Hematopoietic multipotent progenitor cell treated with erythropoietin and hydrocortisone succinate and interleukin-3 and kit ligand, for 15 days (in vitro differentiated cells): Measurements from ENCODE around the gene CDH26.

ENCODE experiments used
- DNase-seq: peaks from one replicate; pipeline ENCODE4 v3.0.0-alpha.2; 2015; ENCODE audit warnings: low spot score

The CDH26 gene

DNA sequence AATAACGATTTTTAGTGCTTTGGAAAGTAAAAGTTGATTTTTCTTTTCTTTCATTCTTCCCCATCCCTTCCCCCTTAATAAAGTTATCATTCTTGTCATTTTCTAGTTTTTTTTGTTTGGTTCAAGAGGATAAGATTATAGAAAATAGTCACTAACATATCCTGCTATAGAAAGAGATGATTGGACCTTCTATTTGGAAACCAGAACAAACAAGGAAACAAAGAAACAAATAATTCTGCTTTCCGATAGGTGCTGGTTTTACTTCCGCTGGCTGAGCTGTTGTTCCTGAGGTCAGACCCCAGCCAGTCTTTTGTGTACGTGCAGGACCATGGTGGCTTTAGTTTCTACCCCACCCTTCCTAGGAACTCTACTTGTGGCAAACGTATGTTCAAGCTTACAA lies at the start of gene CDH26:
Gene CDH26 (plus strand): TSS at position 301 of the 400 bp plus-strand sequence. CDS start 304 bp downstream, outside the sequence.
- DNase-seq, result no peak

DNA sequence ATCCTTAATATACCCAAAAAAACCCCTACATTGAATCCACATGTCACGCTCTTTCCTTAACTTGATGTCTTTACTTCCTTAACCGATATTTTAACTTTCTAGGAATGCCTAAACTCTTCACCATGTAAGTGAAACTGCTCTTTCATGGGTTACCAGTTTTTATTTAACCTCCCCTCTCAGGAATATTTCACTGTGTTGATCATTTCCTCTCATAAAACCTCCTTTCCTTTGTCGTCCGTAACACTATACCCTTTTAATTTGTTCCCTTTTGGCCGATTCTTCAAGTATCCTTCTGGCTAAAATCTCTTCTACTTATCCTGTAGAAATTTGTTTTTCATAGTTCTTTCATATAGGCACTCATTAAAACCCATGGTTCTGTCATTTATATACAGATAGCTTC lies 49.4 kb upstream of the CDH26 start:
- DNase-seq, result no peak

DNA sequence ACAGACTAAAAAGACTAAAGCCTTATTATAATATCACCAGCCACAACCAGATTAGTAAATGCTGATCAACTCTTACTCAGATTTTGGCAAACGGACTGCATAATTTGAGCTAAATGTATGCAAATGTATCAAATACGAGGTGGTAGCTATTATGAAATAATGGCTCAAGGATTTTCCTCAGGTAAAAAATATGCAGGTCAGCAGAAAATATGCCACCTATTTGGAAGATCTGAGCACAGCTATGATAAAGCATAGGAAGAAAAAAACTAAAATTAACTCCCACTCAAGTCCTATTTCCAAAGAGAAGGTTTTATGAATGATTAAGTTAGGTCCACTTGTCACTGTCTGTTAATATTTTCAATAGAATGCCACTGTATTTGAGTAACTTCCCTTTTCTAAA lies 47.2 kb upstream of the CDH26 start:
- DNase-seq, result no peak

DNA sequence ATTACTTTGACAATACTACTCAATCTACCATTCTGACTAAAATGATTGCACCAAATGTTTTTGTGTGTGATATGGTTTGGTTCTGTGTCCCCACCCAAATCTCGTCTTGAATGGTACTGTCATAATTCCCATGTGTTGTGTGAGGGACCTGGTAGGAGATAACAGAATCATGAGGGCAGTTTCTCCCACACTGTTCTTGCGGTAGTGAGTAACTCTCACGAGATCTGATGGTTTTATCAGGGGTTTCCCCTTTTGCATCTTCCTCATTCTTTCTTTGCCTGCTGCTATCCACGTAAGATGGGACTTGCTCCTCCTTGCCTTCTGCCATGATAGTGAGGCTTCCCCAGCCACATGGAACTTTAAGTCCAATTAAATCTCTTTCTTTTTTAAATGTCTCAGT lies 45.6 kb upstream of the CDH26 start:
- DNase-seq, result no peak

DNA sequence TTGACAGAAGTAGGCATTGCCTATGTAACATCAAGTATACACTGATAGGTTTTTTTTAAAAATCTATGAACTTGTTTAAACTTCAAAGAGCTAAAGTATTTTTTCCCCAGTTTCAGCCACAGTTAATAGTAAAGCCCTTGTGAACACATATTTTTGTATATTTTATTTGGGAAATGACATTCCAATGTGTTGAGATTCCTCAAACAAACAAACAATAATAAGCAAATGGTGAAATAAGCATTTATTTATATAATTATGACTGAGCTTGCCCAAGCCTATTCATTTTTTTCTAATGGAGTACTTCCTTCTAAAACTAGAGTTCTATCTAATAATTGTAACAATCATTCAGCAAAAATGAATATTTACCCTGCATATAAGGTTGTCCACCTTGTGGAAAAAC lies 37.3 kb upstream of the CDH26 start:
- DNase-seq, result no peak

DNA sequence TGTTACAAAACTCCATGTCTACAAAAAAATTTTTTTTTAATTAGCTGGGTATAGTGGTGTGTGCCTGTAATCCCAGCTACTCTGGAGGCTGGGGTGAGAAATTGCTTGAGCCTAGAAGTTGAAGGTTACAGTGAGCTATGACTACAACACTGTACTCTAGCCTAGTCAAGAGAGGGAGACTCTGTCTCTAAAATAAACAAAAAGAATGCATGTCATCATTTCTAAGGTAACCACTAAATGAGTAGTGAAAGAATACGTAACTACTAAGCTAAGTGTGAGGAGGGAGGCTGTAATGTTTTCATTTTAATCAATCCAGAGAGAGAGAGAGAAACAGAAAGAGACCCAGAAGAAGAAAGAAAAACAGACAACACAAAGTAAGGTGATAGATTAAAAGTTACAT lies 34.7 kb upstream of the CDH26 start:
- no peak for DNase-seq

DNA sequence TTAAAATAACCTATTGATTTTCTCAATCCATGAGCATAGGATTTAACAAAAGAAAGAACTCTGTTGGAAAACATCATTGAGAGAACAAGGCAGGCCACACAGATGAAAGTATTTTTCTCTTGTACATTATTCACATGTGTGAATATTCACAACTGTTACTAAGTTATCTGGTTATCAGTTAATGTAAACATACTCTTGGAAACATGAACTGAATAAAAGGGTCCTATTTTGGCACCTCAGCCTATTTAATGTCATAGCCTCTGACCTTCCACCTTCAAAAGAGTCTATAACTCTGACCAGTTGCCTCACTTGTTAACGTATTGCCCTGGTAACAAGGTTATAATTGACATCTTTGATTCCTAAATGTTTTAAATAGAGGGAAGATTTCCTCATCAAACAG lies 32.9 kb upstream of the CDH26 start:
- no peak for DNase-seq

DNA sequence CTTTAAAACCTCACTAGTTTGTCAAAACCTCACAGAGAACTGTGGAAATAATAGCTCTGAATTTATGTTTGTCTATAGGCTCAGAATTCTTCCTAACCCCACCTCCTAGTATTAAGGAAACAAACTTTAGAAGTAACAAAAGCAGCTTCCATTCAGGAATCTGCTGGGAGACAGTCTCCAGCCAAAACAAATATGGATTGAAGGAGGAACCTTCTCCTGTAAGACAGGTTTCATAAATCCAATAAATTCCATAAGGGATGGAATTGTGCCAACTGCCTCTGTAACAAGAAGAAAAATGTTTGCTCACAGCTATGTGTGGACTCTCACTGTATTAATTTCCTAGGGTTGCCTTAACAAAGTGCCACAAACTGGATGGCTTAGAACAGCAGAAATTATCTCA lies 32.3 kb upstream of the CDH26 start:
- no peak for DNase-seq

DNA sequence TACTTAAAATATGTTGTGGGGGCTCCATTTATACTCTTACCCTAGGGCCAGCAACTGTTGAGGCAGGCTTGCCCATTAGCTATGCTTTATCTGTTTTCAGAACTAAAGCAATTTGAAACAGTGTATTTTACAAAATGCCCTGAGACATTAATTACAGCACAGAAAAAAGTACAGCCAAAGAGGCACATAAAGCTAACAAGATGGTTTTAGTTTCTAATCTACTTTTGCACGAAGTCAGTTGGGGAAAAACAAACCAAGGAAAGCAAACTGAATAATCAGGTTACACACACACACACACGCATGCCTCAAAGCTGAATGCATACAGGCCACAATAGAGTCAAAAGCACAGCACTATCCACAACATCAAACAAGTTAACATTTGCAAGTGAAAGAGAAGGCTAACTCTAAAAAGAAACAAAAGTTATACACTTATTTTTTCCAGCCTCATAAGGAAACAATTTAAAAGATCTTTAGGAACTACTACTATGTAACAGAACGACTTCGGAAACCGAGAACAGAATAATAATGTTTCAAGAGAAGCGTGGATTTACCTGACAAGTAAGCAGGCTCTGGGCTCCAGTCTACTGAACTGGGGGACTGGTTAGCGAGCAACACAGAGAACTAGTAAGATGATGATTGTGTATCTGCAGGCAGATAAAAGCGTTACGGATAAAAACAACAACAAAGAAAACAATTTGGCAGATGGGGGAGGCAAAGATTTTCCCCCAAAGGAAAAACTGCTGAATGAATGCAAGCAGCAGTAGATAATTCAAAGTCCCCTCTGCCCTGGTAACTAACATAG lies 26.5 kb upstream of the CDH26 start:
- no peak for DNase-seq

DNA sequence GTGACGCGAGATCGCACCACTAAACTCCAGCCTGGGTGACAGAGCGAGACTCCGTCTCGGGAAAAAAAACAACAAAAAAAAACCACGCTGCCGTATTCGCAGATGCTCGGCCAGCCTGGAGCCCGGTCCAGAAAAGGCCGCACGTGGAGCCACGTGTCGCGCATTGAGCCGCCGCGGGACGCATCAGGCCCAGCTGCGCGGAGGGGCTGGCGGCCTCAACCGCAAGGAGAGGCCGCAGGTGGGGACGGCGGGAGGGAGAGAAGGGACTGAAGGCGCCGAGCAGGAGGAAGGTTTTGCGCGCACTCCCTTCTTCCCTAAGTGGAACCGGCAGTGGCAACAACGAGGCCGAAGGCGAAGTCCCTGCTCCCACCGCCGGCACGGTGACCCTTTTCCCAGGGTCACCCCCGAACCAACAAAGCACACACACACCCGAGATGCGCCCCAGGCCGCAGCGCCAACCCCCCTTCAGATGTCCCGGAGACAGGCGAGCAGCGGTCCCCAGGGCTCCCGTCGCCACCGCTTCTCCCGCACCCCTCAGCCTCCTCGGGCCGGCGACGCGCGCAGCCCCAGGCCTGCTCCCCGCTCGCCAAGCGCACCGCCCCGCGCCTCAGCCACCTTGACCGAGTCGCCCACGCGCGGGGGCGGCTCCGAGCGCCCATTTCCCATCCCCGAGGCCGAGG lies 25.5 kb upstream of the CDH26 start:
- no peak for DNase-seq

DNA sequence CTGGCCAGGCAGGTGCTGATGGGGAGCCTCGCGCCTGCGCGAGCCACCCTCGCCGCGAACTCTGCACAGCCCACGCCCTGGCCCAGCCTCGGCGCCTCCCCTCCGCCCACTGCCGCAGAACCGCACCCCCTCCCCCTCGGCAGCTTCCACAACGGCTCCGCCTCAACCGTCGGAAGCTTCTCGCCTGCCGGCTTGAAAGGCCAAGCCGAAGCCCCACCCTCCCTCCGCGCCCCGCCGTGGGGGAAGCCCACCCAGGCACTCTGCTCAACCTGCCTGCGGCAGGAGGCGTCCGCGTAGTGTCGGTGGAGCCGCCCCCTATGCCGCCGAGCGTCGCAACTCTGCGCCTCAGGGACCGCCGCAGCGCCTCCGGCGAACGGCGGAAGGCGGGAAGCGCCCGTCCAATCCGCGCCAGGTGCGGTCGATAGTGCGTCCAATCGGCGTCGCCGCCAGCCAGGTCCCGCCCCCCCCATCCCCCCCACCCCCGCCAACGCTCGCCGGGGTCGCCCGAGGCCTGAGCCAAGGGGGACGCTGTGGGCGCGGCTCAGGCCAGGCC lies 24.9 kb upstream of the CDH26 start, which contains the start of gene SYCP2:
Gene SYCP2 (minus strand): TSS at position 342 of the 553 bp plus-strand sequence. CDS start 11,224 bp downstream, outside the sequence.
- DNase-seq, result peak; percentile 15

DNA sequence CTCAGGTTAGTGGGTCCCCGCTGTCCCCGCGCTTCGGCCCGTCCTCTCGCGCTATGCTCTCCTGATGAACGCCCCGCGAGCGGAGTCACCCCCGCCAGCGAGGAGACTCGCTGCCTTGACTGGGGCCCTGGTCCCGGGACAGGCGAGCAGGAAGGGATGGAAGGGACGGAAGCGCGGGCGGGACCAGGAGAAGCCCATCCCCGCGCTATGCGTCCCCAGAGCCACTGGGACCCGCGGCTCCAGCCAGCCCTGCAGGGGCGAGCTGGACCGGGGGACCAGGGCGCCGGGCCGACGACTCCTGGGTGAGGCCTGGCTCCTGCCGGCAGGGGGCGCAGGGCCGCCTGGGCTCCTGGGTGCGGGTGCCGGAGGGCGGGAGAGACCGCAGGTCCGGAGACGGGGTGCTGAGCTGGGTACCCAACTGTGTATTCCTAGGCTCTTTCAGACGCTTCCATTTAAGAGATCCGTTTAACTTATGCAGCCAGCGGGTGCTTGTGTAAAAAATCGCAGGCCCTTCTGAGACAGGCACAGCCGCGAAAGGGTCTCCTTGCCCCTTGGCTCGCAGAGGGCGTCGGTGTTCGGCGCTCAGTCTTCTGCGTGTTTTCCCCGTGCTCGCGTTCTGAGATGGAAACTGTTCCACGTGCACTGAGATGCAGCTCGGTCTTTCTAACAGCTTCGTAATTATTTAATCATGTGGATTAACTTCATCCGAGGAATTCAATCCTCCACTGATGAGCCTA lies 24.2 kb upstream of the CDH26 start:
- peak; percentile 68 for DNase-seq

DNA sequence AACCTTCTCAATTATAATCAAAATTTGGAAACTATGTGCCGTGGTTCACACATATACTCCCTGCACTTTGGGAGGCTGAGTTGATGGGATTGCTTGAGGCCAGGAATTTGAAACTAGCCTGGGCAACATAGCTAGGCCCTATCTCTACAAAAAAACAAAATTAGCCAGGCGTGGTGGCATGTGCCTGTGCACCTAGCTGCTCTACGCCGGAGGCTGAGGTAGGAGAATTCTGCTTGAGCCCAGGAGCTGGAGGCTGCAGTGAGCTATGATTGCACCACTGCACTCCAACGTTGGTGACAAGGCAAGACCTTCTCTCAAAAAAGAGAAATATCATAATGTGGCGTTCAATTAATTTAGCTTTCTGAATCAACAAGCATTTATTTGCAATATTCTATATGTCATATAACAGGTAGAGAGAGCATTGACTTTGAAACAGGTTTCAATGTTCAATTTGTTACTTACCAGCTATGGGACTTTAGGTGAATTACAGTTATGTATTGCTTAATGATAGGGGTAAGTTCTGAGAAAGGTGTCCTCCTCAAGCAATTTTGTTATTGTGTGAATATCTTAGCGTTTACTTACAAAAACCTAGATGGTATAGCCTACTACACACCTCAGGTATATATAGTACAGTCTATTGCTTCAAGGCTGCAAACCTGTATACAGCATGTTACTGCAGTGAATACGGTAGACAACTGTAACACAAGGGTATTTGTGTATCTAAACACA lies 22.6 kb upstream of the CDH26 start:
- DNase-seq, result no peak

DNA sequence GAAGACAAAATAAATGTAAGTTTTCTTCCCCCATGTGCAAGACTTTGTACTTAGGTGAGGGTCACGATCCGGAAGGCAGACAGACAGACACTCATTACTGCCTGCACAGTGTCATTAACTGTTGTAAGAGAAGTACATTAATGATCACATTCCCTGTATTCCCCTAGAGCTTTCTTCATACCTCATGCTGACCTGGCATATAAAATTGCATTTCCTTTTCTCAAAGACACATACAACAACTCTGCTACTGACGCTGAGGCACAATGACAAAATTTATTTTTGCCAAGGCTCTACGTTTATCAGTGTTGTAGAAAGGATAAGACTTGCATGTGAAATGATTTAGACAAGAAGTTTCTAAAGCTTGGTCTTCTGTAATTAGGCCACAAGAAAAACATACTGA lies 21.8 kb upstream of the CDH26 start:
- DNase-seq, result no peak

DNA sequence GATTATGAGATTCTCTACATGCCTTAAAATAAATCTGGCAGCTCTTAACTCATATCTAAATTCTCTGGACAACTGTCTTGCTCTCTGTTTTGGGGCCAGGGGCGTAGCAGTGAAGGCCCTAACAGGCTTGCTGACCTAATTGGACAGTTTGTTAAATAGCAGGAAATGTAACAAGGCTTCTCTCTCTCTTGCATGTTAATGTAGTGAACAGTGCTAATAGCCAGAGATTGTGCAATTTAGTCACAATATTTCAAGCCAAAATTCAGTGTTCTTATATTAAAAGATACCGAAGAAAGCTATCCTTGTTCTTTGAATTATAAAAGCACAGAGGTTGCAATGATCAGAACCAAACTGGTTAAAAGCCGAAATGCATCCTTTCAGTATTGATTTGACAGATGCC lies 21.1 kb upstream of the CDH26 start:
- DNase-seq, result no peak

DNA sequence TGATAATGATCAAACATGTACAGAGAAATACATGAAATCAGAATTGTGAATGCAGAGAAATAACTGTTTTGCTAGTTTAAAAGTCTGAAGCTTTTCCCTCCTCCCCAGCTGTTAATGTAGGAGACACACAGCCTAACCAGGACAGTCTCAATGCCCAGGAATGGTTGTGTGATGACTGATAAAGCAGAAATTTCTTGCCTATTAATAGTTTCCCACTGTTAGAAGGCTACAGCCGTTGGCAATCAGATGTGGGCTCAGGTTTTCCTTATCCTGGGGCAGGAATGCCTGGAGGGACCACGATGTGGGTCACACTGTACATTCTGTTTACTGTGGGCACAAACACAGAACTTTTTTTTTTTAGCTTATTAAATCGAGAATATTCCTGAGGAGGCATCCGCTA lies 20.0 kb upstream of the CDH26 start:
- no peak for DNase-seq

DNA sequence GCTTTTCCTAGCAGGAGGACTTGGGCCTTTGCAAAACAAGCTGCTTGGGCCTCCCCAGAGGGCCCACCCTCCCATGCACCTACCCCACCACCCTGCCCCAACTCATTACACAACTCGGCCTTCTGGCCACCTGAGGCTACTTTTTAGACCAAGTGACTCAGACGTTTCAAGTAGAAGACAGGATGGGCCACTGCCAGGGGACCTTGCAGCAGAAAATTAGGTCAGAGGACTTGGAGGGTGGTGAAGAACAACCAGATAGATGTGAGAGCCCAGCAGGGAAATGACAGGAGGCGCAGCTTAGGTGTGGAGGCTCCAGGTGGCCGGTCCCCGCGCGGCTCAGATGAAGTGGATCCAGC lies 19.5 kb upstream of the CDH26 start:
- DNase-seq, result no peak

DNA sequence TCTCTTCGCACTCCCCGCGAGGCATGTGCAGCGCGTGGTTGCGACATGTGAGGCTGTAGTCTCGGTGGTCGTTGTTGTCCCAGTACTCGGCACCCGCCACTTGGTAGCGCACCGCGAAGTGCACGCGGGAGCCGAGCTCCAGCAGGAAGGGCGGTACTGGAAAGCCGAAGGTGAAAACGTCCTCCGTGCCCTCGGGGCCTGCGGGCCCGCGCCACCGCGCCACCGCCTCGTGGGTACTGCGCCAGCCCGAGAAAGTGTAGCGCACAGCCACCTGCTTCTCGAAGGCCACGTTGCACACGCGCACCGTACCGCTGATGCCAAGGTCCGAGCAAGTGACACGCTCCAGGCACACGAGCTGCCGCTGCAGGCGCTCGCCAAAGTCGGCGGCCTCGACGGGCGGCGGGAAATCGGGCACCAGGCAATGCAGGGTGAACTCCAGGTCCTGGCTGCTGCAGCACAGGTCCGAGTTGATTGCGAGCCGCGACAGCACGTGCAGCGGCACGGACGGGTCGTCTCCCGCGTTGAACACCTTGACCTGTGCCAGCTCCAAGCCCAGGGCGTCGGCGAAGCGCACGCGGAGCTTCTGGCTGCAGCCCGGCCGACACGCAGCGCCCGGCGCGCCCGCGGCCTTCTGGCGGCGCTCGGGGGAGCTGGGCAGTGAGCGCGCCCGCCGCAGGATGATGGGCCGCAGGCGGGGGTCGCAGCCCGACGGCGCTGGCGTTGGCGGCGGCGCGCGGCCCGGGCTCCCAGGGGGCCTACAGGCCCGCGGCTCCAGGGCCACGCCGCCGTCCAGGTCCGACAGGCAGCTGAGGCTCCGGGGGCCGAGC lies 19.0 kb upstream of the CDH26 start:
- no peak for DNase-seq

DNA sequence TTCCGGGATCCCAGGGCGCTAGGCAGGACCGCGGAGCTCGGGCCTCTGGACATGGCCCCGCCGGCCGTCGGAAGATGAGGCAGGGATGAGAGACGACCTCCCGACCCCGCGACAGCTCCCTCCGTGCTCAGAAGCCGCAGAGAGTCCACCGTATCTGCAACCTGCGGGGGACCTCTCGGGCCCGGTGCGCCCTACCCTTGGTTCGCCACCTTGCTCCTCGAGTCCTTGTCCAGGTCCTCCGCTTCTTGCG lies 18.4 kb upstream of the CDH26 start:
- DNase-seq, result no peak

DNA sequence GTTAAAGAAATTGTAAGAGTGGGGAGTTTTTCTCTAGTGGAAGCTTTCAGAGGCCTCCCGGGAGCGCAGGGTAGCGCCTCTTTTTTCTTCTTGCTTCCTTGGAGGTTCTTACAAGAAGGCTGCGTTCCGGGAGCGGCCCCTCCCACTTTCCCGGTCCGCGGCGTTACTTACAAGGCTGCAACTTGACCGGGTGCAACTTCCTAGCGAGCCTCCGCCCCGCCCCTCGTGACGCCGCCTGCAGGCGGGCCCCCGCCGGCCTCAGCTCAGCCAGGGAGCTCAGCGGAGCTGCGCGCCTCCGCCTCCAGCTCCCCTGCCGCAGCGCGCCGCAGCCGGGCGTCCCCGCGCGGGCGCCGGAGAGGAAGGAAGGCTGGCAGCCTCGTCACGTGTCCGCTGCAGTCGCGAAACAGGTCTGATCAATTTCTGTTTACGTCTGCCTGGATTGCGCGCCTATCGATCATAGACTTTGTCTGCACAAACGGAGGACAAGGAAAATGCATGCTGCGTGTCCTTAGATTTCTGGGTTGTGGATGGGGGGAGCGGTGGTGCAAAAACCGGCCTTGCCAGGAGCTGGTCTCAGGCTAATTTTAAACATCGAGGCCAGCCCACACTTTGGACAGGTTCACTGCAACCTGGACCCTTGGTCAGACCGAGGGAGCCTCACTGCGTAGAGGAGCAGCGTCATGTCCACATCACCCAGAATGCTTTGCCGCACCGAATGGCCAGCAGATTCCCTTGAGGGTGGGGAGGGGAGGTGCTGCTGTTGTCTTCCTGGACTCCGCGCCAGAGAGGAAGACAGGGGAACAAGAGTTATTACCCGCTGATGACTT lies 17.9 kb upstream of the CDH26 start, which contains the start of the genes FAM217B and PPP1R3D:
Gene FAM217B (plus strand): TSS at position 261 of the 827 bp plus-strand sequence. CDS start 3,555 bp downstream, outside the sequence.
Gene PPP1R3D (minus strand): TSS at position 177 of the 827 bp plus-strand sequence. CDS start 374 bp downstream, outside the sequence.
- DNase-seq, result peak; percentile 80
